Vagina (tissue), 2 donors: ENCODE measurements around the gene CEACAM6. TPM values are rescaled to one million over a fixed set of nuclear protein-coding genes. Genes with fewer than 3 reads are reported as not detected.

Experiments used
- DNase-seq, 2 donors: peaks; one replicate each; pipeline ENCODE4 v3.0.0-alpha.2; 2017; ENCODE audit errors: extremely low spot score in 2 of 2
- H3K27ac ChIP-seq: fragments of 200-600 bp; sonication (generic); one replicate; pipeline ENCODE4 v1.5.1; 2019
- H3K27me3 ChIP-seq: fragments of 200-600 bp; sonication (generic); one replicate; pipeline ENCODE4 v1.5.1; 2019
- H3K36me3 ChIP-seq, 2 donors: fragments of 200-600 bp; sonication (generic); one replicate each; pipeline ENCODE4 v1.5.1; 2017 to 2019
- H3K4me1 ChIP-seq: fragments of 200-600 bp; sonication (generic); one replicate; pipeline ENCODE4 v1.5.1; 2019
- H3K4me3 ChIP-seq, 2 donors: fragments of 200-600 bp; sonication (generic); 1 replicate in 1 of 2; 2 replicates in 1 of 2; pipeline ENCODE4 v1.5.1; 2016 to 2019
- H3K9me3 ChIP-seq: fragments of 200-600 bp; sonication (generic); one replicate; pipeline ENCODE4 v1.5.1; 2019
- POLR2A ChIP-seq, 2 donors: fragments of 450-650 bp; IDR thresholded peaks; one replicate each; pipeline ENCODE4 v1.6.1; 2017; ENCODE audit warnings: antibody characterized with exemption in 2 of 2, mild to moderate bottlenecking in 2 of 2, moderate library complexity in 2 of 2
- POLR2AphosphoS5 ChIP-seq, 2 donors: sonication (generic); formaldehyde crosslinking; IDR thresholded peaks; one replicate each; pipeline ENCODE4 v1.9.0; 2017; ENCODE audit warnings: antibody characterized with exemption in 2 of 2, mild to moderate bottlenecking in 2 of 2, low read depth in 1 of 2; ENCODE audit not compliant: insufficient read depth in 1 of 2
- intact Hi-C: fragments of 100-400 bp; cut with DNase I; formaldehyde crosslinking; loops from one replicate; pipeline ENCODE4 v1.15.1; 2023
- total RNA-seq: library from RNA; depleted of rRNA; stranded (reverse); fragments of >200 nt; gene quantifications from one replicate; pipeline ENCODE4 v1.2.3, GENCODE V29; 2016
- TF ChIP-seq, protein P1 (sequence below), 3 experiments: fragments of 450-650 bp in 2 of 3; fragments of 200-600 bp in 1 of 3; sonication (generic) in 1 of 3; IDR thresholded peaks; one replicate each; pipeline ENCODE4 v1.5.1; 2017 to 2019; ENCODE audit warnings: antibody characterized with exemption in 3 of 3, mild to moderate bottlenecking in 2 of 3, moderate library complexity in 2 of 3

CEACAM6 gene
- total RNA-seq, 1 donor from 2014 or later: 6.9 TPM

DNA sequence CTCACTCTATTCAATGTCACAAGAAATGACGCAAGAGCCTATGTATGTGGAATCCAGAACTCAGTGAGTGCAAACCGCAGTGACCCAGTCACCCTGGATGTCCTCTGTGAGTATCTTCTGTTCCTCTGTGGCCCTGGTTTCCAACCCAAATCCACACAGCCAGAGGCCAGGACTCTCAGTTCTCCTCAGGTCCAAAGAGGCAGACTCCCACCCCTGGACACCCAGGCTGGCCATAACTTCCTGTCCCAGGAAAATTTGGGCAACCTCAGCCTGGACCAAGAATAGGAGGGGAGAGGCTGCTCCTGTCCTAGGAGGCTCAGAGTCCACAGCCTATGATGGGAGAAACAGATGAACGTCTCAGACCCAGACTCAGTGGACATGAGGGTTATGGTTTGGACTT, 35.2 kb upstream of the CEACAM6 start:
- Histone ChIP-seq H3K36me3 (no peaks in the 10 kb centered on the region), H3K9me3 (no peaks in the 10 kb centered on the region), H3K27ac (no peak overlapping the region), H3K4me3 (no peak overlapping the region), H3K4me1 (no peaks in the 10 kb centered on the region), H3K27me3 (no peaks in the 10 kb centered on the region)
- intact Hi-C loops: no loop called here
- no peak for DNase-seq
- TF ChIP-seq, protein P1, sequence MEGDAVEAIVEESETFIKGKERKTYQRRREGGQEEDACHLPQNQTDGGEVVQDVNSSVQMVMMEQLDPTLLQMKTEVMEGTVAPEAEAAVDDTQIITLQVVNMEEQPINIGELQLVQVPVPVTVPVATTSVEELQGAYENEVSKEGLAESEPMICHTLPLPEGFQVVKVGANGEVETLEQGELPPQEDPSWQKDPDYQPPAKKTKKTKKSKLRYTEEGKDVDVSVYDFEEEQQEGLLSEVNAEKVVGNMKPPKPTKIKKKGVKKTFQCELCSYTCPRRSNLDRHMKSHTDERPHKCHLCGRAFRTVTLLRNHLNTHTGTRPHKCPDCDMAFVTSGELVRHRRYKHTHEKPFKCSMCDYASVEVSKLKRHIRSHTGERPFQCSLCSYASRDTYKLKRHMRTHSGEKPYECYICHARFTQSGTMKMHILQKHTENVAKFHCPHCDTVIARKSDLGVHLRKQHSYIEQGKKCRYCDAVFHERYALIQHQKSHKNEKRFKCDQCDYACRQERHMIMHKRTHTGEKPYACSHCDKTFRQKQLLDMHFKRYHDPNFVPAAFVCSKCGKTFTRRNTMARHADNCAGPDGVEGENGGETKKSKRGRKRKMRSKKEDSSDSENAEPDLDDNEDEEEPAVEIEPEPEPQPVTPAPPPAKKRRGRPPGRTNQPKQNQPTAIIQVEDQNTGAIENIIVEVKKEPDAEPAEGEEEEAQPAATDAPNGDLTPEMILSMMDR (IDR thresholded peaks at IDR 0.05): no peak
- TF ChIP-seq POLR2A (IDR thresholded peaks at IDR 0.05): no peak
- no peak for TF ChIP-seq POLR2AphosphoS5 (IDR thresholded peaks at IDR 0.05; ENCODE audit: insufficient read depth in 1 of 2, low read depth in 1 of 2)

DNA sequence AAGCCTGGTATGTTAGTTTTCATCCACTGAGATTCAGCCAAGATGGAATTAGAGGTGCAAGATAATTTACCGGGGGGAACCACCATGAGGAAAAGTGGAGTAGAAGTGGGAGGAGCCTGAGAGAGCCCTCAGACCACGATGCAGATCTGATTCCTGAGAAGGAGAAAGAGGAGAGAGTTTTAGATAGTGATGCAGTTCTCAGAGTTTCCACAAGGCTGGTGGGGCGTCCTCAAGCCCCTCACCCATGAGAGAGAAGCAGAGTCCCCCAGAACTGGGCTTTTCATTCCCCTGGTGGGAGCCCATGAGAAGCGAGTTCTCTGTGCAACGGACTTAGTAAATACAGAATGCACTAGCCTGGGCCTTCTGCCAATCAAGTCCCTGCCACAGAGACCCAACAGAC, 28.8 kb upstream of the CEACAM6 start:
- TF ChIP-seq POLR2AphosphoS5 (IDR thresholded peaks at IDR 0.05; ENCODE audit: insufficient read depth in 1 of 2, low read depth in 1 of 2): no peak
- TF ChIP-seq, protein P1 (IDR thresholded peaks at IDR 0.05): no peak
- TF ChIP-seq POLR2A (IDR thresholded peaks at IDR 0.05): no peak
- H3K4me1 ChIP-seq: no peaks in the 10 kb centered on the region
- no peaks in the 10 kb centered on the region for H3K36me3 ChIP-seq
- no peaks in the 10 kb centered on the region for H3K27me3 ChIP-seq
- no peaks in the 10 kb centered on the region for H3K9me3 ChIP-seq
- no peak for DNase-seq
- no peak overlapping the region for H3K27ac ChIP-seq
- H3K4me3 ChIP-seq: no peak overlapping the region
- intact Hi-C loops: no loop called here

DNA sequence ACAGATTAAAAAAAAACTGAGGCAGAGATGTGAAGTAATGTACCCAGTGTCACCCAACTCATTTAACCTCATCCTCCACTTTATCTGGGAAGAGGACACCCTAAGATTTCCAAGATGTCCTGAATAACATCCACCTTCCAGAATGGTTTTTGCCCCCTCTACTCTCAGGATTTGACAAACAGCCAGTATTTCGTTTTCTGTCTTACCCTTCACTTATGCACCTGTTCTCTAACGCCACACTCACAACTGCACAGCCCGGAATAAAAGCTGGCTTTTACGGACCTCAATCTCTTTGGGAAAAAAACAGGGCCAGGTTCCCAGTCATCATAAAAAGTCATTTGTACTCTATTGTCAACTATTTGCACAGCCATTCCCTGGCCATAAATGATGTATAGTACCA, 21.2 kb upstream of the CEACAM6 start:
- intact Hi-C loops: no loop called here
- Histone ChIP-seq H3K36me3 (no peaks in the 10 kb centered on the region), H3K27ac (no peak overlapping the region), H3K4me1 (no peaks in the 10 kb centered on the region), H3K9me3 (no peaks in the 10 kb centered on the region), H3K4me3 (no peak overlapping the region), H3K27me3 (no peaks in the 10 kb centered on the region)
- TF ChIP-seq, protein P1 (IDR thresholded peaks at IDR 0.05): no peak
- TF ChIP-seq POLR2AphosphoS5 (IDR thresholded peaks at IDR 0.05; ENCODE audit: insufficient read depth in 1 of 2, low read depth in 1 of 2): no peak
- no peak for TF ChIP-seq POLR2A (IDR thresholded peaks at IDR 0.05)
- DNase-seq: no peak

DNA sequence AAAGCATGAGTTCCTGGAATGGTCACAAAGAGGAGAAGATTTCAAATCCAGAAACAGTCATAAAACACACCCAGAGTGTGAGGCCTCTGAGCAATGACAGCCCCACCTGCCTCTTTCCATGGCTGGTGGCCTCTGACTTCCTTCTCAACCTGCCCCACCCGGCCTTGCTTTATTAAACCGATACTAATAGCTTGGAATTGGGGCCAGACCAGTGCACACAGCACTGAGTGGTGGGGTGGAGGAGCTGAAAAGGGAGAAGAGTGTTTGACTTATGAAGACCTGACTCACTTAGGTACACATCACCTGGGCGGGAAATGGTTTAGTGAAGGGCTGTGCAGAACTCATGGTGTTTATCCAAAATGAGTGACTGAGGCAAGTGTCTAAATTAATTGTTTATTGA, 20.7 kb upstream of the CEACAM6 start:
- TF ChIP-seq, protein P1 (IDR thresholded peaks at IDR 0.05): no peak
- no peak for TF ChIP-seq POLR2AphosphoS5 (IDR thresholded peaks at IDR 0.05; ENCODE audit: insufficient read depth in 1 of 2, low read depth in 1 of 2)
- TF ChIP-seq POLR2A (IDR thresholded peaks at IDR 0.05): no peak
- Histone ChIP-seq H3K4me3 (no peak overlapping the region), H3K27ac (no peak overlapping the region), H3K9me3 (no peaks in the 10 kb centered on the region), H3K36me3 (no peaks in the 10 kb centered on the region), H3K27me3 (no peaks in the 10 kb centered on the region), H3K4me1 (no peaks in the 10 kb centered on the region)
- no peak for DNase-seq
- intact Hi-C loops: no loop called here

DNA sequence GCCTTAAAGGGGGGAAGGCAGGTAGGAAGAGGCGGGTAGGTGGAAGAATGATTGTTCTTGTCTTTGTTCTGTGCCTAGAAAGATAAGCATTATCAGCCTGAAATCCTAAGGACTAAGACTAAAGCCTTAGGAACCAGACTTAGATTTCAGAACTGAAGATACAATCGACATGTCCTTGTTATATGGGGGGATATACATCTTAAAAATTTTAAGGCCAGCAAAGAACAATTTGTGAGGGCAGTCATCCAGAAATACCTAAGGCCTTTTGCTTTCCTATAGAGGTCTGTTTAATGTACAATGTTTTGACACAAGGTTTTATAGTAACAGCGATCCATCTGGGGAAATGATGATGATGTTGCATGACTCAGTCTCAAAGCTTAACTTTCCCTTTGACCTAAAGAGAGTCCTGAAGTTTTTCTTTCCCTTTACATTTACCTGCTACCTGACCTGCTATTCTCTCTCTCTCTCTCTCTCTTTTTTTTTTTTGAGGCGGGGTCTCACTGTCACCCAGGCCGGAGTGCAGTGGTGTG, 20.2 kb upstream of the CEACAM6 start:
- no peak for DNase-seq
- Histone ChIP-seq H3K27ac (no peak overlapping the region), H3K36me3 (no peaks in the 10 kb centered on the region), H3K4me1 (no peaks in the 10 kb centered on the region), H3K27me3 (no peaks in the 10 kb centered on the region), H3K9me3 (no peaks in the 10 kb centered on the region), H3K4me3 (no peak overlapping the region)
- intact Hi-C loops: no loop called here
- TF ChIP-seq POLR2A (IDR thresholded peaks at IDR 0.05): no peak
- TF ChIP-seq, protein P1 (IDR thresholded peaks at IDR 0.05): no peak
- TF ChIP-seq POLR2AphosphoS5 (IDR thresholded peaks at IDR 0.05; ENCODE audit: insufficient read depth in 1 of 2, low read depth in 1 of 2): no peak
